ENCODE measurements around the gene PCDHGA5. TPM values are rescaled to one million over a fixed set of nuclear protein-coding genes. Genes with fewer than 3 reads are reported as not detected.
"Not testable (repeated sequence)": the region's sequence is repeated elsewhere in the genome, so short reads cannot be mapped to it uniquely, and the experiment has no call there.

Gene PCDHGA5
- total RNA-seq, 4 donors from 2014 or later: 1.5 to 4.0 (median 2.7) TPM

DNA sequence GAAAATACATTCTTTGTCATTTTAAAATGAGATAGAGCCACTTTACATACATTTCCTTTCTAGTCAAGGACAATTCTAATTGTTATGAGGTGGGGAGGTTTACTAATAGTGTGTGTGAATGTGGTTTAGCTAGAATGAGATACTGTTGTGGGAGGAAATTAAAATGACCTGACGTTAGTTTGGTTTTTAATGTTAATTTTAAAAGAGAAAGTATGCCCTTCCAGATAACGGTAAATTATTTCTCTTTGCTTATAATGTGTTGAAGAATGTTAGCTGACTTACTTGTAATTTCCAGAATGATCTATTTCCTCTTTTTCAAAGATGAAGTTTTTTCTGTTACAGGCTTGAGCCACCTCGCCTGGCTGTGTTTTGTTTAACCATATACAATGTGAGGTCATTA is 41.7 kb upstream of the PCDHGA5 start:
- H3K4me3 ChIP-seq: no peak overlapping the region
- DNase-seq (ENCODE audit: low spot score in 2 of 2): no peak
- peaks cover 7% of the 10 kb centered on the region for H3K4me1 ChIP-seq
- peaks cover 34% of the 10 kb centered on the region for H3K9me3 ChIP-seq
- H3K27me3 ChIP-seq: peaks cover 3% of the 10 kb centered on the region
- peaks cover 17% of the 10 kb centered on the region for H3K36me3 ChIP-seq
- 93% methylated on average over 3 of the region's 3 CpGs for WGBS
- TF ChIP-seq POLR2A (IDR thresholded peaks at IDR 0.05): no peak
- TF ChIP-seq POLR2AphosphoS5 (IDR thresholded peaks at IDR 0.05): no peak
- TF ChIP-seq, protein P1, sequence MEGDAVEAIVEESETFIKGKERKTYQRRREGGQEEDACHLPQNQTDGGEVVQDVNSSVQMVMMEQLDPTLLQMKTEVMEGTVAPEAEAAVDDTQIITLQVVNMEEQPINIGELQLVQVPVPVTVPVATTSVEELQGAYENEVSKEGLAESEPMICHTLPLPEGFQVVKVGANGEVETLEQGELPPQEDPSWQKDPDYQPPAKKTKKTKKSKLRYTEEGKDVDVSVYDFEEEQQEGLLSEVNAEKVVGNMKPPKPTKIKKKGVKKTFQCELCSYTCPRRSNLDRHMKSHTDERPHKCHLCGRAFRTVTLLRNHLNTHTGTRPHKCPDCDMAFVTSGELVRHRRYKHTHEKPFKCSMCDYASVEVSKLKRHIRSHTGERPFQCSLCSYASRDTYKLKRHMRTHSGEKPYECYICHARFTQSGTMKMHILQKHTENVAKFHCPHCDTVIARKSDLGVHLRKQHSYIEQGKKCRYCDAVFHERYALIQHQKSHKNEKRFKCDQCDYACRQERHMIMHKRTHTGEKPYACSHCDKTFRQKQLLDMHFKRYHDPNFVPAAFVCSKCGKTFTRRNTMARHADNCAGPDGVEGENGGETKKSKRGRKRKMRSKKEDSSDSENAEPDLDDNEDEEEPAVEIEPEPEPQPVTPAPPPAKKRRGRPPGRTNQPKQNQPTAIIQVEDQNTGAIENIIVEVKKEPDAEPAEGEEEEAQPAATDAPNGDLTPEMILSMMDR (IDR thresholded peaks at IDR 0.05): no peak
- TF ChIP-seq EP300 (IDR thresholded peaks at IDR 0.05): no peak
- H3K27ac ChIP-seq: no peak overlapping the region

- TF ChIP-seq EP300 (IDR thresholded peaks at IDR 0.05) (no peak), POLR2A (IDR thresholded peaks at IDR 0.05) (no peak), POLR2AphosphoS5 (IDR thresholded peaks at IDR 0.05) (no peak)
- TF ChIP-seq, protein P1 (IDR thresholded peaks at IDR 0.05): peak in 1 of 2 donors; percentile 18
- H3K27ac ChIP-seq: no peak overlapping the region
- peak overlapping the region; percentile 35 for H3K4me3 ChIP-seq
- 15% methylated on average over 27 of the region's 27 CpGs for WGBS
- no peaks in the 10 kb centered on the region for H3K36me3 ChIP-seq
- H3K9me3 ChIP-seq: peaks cover 26% of the 10 kb centered on the region
- DNase-seq (ENCODE audit: low spot score in 2 of 2): no peak
- H3K4me1 ChIP-seq: no peaks in the 10 kb centered on the region
- peaks cover 15% of the 10 kb centered on the region for H3K27me3 ChIP-seq
Measured at GRCh38 chr5:141326088-141326854, 37.7 kb upstream of the PCDHGA5 start.

GRCh38 chr5:141328231-141328630 is 35.7 kb upstream of the PCDHGA5 start:
- Histone ChIP-seq H3K9me3 (peaks cover 43% of the 10 kb centered on the region), H3K27ac (no peak overlapping the region), H3K36me3 (no peaks in the 10 kb centered on the region), H3K4me3 (no peak overlapping the region), H3K27me3 (peaks cover 34% of the 10 kb centered on the region), H3K4me1 (no peaks in the 10 kb centered on the region)
- TF ChIP-seq EP300 (IDR thresholded peaks at IDR 0.05): no peak
- TF ChIP-seq POLR2A (IDR thresholded peaks at IDR 0.05): no peak
- TF ChIP-seq, protein P1 (IDR thresholded peaks at IDR 0.05): no peak
- TF ChIP-seq POLR2AphosphoS5 (IDR thresholded peaks at IDR 0.05): no peak
- no peak for DNase-seq (ENCODE audit: low spot score in 2 of 2)
- WGBS: 100% methylated on average over 2 of the region's 8 CpGs

DNA sequence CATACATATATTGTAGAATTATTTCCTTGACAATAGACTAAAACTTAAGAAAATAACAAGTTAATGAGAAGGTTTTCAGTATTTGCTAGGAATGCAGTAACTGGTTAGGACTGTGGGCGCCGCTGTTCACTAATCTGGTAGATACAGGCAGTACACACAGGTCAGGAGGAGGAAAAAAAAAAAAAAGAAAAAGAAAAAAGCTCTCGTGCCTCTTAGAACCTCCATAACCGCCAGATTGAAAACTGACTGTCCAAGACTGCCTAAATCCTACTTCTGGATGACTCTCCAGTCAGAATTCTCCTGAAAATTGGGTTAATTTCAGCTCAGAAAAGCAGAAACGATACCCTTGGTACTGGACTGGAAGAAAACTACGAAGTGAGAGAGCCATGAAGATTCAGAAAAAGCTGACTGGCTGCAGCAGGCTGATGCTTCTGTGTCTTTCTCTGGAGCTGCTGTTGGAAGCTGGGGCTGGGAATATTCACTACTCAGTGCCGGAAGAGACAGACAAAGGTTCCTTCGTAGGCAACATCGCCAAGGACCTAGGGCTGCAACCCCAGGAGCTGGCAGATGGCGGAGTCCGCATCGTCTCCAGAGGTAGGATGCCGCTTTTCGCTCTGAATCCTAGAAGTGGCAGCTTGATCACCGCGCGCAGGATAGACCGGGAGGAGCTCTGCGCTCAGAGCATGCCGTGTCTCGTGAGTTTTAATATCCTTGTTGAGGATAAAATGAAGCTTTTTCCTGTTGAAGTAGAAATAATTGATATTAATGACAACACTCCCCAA is 33.5 kb upstream of the PCDHGA5 start, which contains the start of gene PCDHGA1:
TSS of gene PCDHGA1 (plus strand) at position 216 of the 782 bp plus-strand sequence.
- no peaks in the 10 kb centered on the region for H3K4me1 ChIP-seq
- WGBS: 27% methylated on average over 21 of the region's 21 CpGs
- TF ChIP-seq, protein P1 (IDR thresholded peaks at IDR 0.05): no peak
- no peak for TF ChIP-seq POLR2A (IDR thresholded peaks at IDR 0.05)
- TF ChIP-seq POLR2AphosphoS5 (IDR thresholded peaks at IDR 0.05): no peak
- TF ChIP-seq EP300 (IDR thresholded peaks at IDR 0.05): no peak
- no peak for DNase-seq (ENCODE audit: low spot score in 2 of 2)
- H3K36me3 ChIP-seq: no peaks in the 10 kb centered on the region
- H3K4me3 ChIP-seq: no peak within 1 kb of the TSS
- H3K27ac ChIP-seq: no peak within 1 kb of the TSS
- peaks cover 46% of the 10 kb centered on the region for H3K27me3 ChIP-seq
- peaks cover 43% of the 10 kb centered on the region for H3K9me3 ChIP-seq

GRCh38 chr5:141332571-141332970 is 31.4 kb upstream of the PCDHGA5 start:
- Histone ChIP-seq H3K9me3 (peaks cover 33% of the 10 kb centered on the region), H3K27me3 (peaks cover 46% of the 10 kb centered on the region)

More at GRCh38 chr5:141332571-141332970, 31.4 kb upstream of the PCDHGA5 start:
- not testable (repeated sequence) for H3K27ac ChIP-seq; H3K36me3 ChIP-seq; DNase-seq (ENCODE audit: low spot score in 2 of 2); H3K4me1 ChIP-seq; H3K4me3 ChIP-seq
- WGBS: 25% methylated on average over 9 of the region's 39 CpGs

Measured in suprapubic skin (tissue), 4 donors.